K562 (cell line): ENCODE results near the gene FAM149A. TPM values are rescaled to one million over a fixed set of nuclear protein-coding genes. Genes with fewer than 3 reads are reported as not detected.
A peak's percentile ranks its signal among the peaks of the same experiment; 100 is the strongest.

Experiments used
- HEY1 ChIP-seq: fragments of 250-450 bp; sonication (Bioruptor Pico); IDR thresholded peaks from 2 replicates; pipeline ENCODE4 v1.5.0; 2020; ENCODE audit warnings: mild to moderate bottlenecking, moderate library complexity, borderline replicate concordance
- HLTF ChIP-seq: fragments of 450-650 bp; IDR thresholded peaks from 2 replicates; pipeline ENCODE4 v1.6.1; 2016
- HMG20A ChIP-seq: fragments of 450-650 bp; formaldehyde crosslinking; conservative IDR thresholded peaks from 2 replicates; pipeline ENCODE4 v1.4.0; 2020; ENCODE audit warnings: mild to moderate bottlenecking, mixed read lengths
- ILK ChIP-seq: fragments of 450-650 bp; IDR thresholded peaks from 2 replicates; pipeline ENCODE4 v1.6.1; 2016; ENCODE audit warnings: missing genetic modification characterization, low read depth, mild to moderate bottlenecking, missing compliant biosample characterization, moderate library complexity, borderline replicate concordance
- KDM4B ChIP-seq, 2 experiments: fragments of 450-650 bp in 1 of 2; sonication (generic) in 1 of 2; IDR thresholded peaks; 2 replicates each; pipeline ENCODE4 v1.6.1; 2016 to 2017; ENCODE audit warnings: borderline replicate concordance in 2 of 2, antibody characterized with exemption in 1 of 2, low read depth in 1 of 2, mild to moderate bottlenecking in 1 of 2
- NR2C1 ChIP-seq, 2 experiments: fragments of 450-650 bp; IDR thresholded peaks; 2 replicates each; pipeline ENCODE4 v1.6.1; 2017; ENCODE audit warnings: mild to moderate bottlenecking in 2 of 2, antibody characterized with exemption in 1 of 2, inconsistent platforms in 1 of 2, missing compliant biosample characterization in 1 of 2, missing genetic modification characterization in 1 of 2
- RBM25 ChIP-seq: fragments of 200-400 bp; formaldehyde crosslinking; IDR thresholded peaks from 2 replicates; pipeline ENCODE4 v1.6.1; 2018; ENCODE audit warnings: low read length, low read depth, moderate library complexity; ENCODE audit not compliant: severe bottlenecking
- TEAD4 ChIP-seq, 2 experiments: sonication (generic) in 1 of 2; formaldehyde crosslinking in 1 of 2; IDR thresholded peaks; 2 replicates each; pipeline versions ENCODE4 v1.6.1 to v1.8.0; 2012 to 2022; ENCODE audit warnings: borderline replicate concordance in 1 of 2, inconsistent platforms in 1 of 2, low read length in 1 of 2, mild to moderate bottlenecking in 1 of 2, missing genetic modification reagents in 1 of 2
- TSC22D4 ChIP-seq: fragments of 450-650 bp; IDR thresholded peaks from 2 replicates; pipeline ENCODE4 v1.6.1; 2016; ENCODE audit warnings: missing genetic modification characterization, missing biosample characterization, control low read depth
- ZNF830 ChIP-seq: fragments of 250-450 bp; sonication (Bioruptor Pico); IDR thresholded peaks from 2 replicates; pipeline ENCODE4 v1.5.0; 2021; ENCODE audit warnings: mild to moderate bottlenecking
- polyA plus RNA-seq, 8 experiments: library from polyadenylated mRNA; depleted of rRNA in 4 of 8; stranded (reverse) in 5 of 8; unstranded in 3 of 8; fragments of >200 nt; fragmentation: Nextera tagmentation in 2 of 8; fragmentation: Illumina TruSeq in 1 of 8; extraction: Ambion mirVana in 2 of 8; extraction: Trizol in 1 of 8; gene quantifications; 2 replicates each; pipeline versions ENCODE4 v1.2.1 to v1.2.3, GENCODE V29; 2011 to 2014; ENCODE audit warnings: inconsistent platforms in 1 of 8, missing spikeins in 1 of 8
- total RNA-seq, 7 experiments: library from RNA; depleted of rRNA in 6 of 7; stranded (reverse); fragments of >200 nt in 6 of 7; fragmentation: Illumina TruSeq in 2 of 7; extraction: Trizol in 2 of 7; gene quantifications; 2 replicates each; pipeline versions ENCODE4 v1.2.1 to v1.2.3, GENCODE V29; 2011 to 2021; ENCODE audit warnings: low replicate concordance in 1 of 7
- TF ChIP-seq, protein P1 (sequence below), 2 experiments: IDR thresholded peaks; 2 replicates each; pipeline ENCODE4 v1.6.1; 2011; ENCODE audit warnings: borderline replicate concordance in 1 of 2, control low read depth in 1 of 2, low read depth in 1 of 2, low read length in 1 of 2, mild to moderate bottlenecking in 1 of 2, mixed read lengths in 1 of 2, moderate library complexity in 1 of 2; ENCODE audit not compliant: insufficient read depth in 1 of 2, insufficient read length in 1 of 2, poor library complexity in 1 of 2, severe bottlenecking in 1 of 2; ENCODE audit errors: extremely low read depth in 1 of 2
- TF ChIP-seq, protein P2 (sequence below): fragments of 200-800 bp; sonication (Bioruptor generic); IDR thresholded peaks from 2 replicates; pipeline ENCODE4 v1.6.1; 2016; ENCODE audit warnings: missing genetic modification characterization, missing compliant biosample characterization

Gene FAM149A
- total and polyA plus RNA-seq, 9 of the 15 experiments (the other 6 are each of a cell fraction or from before 2014, with no cell fraction given) = not detected

DNA sequence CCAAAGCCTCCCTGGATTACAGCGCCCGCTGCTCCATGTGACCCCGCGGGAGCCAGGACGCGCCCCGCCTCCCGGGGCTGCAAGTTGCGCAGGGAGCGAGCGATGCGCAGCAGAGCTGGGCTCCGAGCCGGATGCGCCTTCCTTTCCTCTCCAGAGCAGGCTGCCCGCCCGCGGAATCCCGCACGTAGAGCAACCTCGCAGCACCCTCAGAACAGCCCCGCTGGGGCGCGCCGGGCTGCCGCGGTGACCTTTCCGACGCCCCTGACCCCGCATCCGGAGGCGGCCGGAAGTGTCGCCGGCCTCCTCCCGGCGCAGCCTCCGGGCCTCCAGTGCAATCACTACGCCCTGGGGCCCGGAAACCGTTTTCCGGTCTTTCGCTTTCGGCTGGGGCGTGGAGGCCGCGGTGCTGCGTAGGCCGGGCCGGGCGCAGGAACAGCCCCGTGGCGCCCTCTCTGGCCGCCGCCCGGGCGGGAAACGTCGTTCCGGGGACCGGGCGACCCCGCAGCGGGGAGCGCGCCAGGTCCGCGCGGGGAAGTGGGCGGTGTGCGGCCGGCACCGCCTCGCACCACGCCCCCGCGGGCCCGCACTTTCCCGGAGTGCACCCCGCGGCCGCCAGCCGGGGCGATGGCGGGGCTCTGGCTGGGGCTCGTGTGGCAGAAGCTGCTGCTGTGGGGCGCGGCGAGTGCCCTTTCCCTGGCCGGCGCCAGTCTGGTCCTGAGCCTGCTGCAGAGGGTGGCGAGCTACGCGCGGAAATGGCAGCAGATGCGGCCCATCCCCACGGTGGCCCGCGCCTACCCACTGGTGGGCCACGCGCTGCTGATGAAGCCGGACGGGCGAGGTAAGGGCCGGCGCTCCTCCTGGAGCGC lies 86.9 kb downstream of the FAM149A start, which contains the start of gene CYP4V2 (continued):
- TF ChIP-seq, protein P1, sequence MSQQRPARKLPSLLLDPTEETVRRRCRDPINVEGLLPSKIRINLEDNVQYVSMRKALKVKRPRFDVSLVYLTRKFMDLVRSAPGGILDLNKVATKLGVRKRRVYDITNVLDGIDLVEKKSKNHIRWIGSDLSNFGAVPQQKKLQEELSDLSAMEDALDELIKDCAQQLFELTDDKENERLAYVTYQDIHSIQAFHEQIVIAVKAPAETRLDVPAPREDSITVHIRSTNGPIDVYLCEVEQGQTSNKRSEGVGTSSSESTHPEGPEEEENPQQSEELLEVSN (IDR thresholded peaks at IDR 0.05; ENCODE audit: borderline replicate concordance in 1 of 2, extremely low read depth in 1 of 2, insufficient read depth in 1 of 2, insufficient read length in 1 of 2, low read depth in 1 of 2, low read length in 1 of 2, poor library complexity in 1 of 2, severe bottlenecking in 1 of 2) = peak; percentile 27 to 82
- TF ChIP-seq RBM25 = peak; percentile 99
- TF ChIP-seq HMG20A (CRISPR knock-in tag) = no peak
- TF ChIP-seq TEAD4 (IDR thresholded peaks at IDR 0.05; ENCODE audit: low read length) = no peak
- TF ChIP-seq TEAD4 (CRISPR knock-in tag; IDR thresholded peaks at IDR 0.05; ENCODE audit: borderline replicate concordance) = no peak
- TF ChIP-seq, protein P2, sequence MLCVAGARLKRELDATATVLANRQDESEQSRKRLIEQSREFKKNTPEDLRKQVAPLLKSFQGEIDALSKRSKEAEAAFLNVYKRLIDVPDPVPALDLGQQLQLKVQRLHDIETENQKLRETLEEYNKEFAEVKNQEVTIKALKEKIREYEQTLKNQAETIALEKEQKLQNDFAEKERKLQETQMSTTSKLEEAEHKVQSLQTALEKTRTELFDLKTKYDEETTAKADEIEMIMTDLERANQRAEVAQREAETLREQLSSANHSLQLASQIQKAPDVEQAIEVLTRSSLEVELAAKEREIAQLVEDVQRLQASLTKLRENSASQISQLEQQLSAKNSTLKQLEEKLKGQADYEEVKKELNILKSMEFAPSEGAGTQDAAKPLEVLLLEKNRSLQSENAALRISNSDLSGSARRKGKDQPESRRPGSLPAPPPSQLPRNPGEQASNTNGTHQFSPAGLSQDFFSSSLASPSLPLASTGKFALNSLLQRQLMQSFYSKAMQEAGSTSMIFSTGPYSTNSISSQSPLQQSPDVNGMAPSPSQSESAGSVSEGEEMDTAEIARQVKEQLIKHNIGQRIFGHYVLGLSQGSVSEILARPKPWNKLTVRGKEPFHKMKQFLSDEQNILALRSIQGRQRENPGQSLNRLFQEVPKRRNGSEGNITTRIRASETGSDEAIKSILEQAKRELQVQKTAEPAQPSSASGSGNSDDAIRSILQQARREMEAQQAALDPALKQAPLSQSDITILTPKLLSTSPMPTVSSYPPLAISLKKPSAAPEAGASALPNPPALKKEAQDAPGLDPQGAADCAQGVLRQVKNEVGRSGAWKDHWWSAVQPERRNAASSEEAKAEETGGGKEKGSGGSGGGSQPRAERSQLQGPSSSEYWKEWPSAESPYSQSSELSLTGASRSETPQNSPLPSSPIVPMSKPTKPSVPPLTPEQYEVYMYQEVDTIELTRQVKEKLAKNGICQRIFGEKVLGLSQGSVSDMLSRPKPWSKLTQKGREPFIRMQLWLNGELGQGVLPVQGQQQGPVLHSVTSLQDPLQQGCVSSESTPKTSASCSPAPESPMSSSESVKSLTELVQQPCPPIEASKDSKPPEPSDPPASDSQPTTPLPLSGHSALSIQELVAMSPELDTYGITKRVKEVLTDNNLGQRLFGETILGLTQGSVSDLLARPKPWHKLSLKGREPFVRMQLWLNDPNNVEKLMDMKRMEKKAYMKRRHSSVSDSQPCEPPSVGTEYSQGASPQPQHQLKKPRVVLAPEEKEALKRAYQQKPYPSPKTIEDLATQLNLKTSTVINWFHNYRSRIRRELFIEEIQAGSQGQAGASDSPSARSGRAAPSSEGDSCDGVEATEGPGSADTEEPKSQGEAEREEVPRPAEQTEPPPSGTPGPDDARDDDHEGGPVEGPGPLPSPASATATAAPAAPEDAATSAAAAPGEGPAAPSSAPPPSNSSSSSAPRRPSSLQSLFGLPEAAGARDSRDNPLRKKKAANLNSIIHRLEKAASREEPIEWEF (CRISPR knock-in tag) = no peak
- no peak for TF ChIP-seq HLTF
- no peak for TF ChIP-seq HEY1 (CRISPR knock-in tag)
- TF ChIP-seq ZNF830 (CRISPR knock-in tag) = peak; percentile 23; the same call in 1 of the 2 replicates
- no peak for TF ChIP-seq TSC22D4
- TF ChIP-seq KDM4B (IDR thresholded peaks at IDR 0.05; ENCODE audit: borderline replicate concordance in 2 of 2, low read depth in 1 of 2) = no peak
- no peak for TF ChIP-seq ILK
- peak; percentile 92 for TF ChIP-seq NR2C1 (IDR thresholded peaks at IDR 0.05)
- TF ChIP-seq NR2C1 (tag; IDR thresholded peaks at IDR 0.05) = peak; percentile 94
